CD4-positive, alpha-beta T cell (primary cell): ENCODE measurements around the gene CACNA1B. TPM values are rescaled to one million over a fixed set of nuclear protein-coding genes. Genes with fewer than 3 reads are reported as not detected.

Experiments
- ATAC-seq: fragments of 200-7000 bp; cut with Tn5 transposase; one replicate; pipeline ENCODE4 v1.10.0; 2022; ENCODE audit warnings: mild to moderate bottlenecking; ENCODE audit not compliant: poor library complexity
- CTCF ChIA-PET: fragments of 350-600 bp; sonication (Branson Sonifier 250); formaldehyde crosslinking; loops from one replicate; lab custom pipeline; 2021; ENCODE audit warnings: antibody characterized with exemption, inconsistent platforms; lab: Charles Lee
- POLR2A ChIA-PET: fragments of 350-600 bp; sonication (Branson Sonifier 250); formaldehyde crosslinking; loops from one replicate; lab custom pipeline; 2021; ENCODE audit warnings: antibody characterized with exemption, inconsistent platforms; lab: Charles Lee
- DNase-seq, 14 experiments: peaks; one replicate each; pipeline ENCODE4 v3.0.0-alpha.2; 2013 to 2020; ENCODE audit warnings: mixed read lengths in 2 of 14
- H3K27ac ChIP-seq, 2 donors: one replicate each; pipeline versions ENCODE4 v1.5.1 to v1.7.0; 2013; ENCODE audit warnings: low read length in 2 of 2, low read depth in 1 of 2, mild to moderate bottlenecking in 1 of 2
- H3K27me3 ChIP-seq, 2 experiments: 1 replicate in 1 of 2; 2 replicates in 1 of 2; pipeline versions ENCODE4 v1.6.1 to v1.7.0; 2013; ENCODE audit warnings: low read length in 2 of 2, control low read depth in 1 of 2, mild to moderate bottlenecking in 1 of 2, moderate library complexity in 1 of 2; ENCODE audit not compliant: insufficient read depth in 2 of 2, control insufficient read depth in 1 of 2
- H3K36me3 ChIP-seq: one replicate; pipeline ENCODE4 v1.6.1; 2013; ENCODE audit warnings: low read length, control low read depth; ENCODE audit not compliant: insufficient read depth
- H3K4me1 ChIP-seq: one replicate; pipeline ENCODE4 v1.6.1; 2013; ENCODE audit warnings: low read length, control low read depth; ENCODE audit not compliant: insufficient read depth
- H3K4me3 ChIP-seq: one replicate; pipeline ENCODE4 v1.5.1; 2013; ENCODE audit warnings: mild to moderate bottlenecking, low read length, moderate library complexity
- H3K9me3 ChIP-seq, 2 experiments: 1 replicate in 1 of 2; 2 replicates in 1 of 2; pipeline versions ENCODE4 v1.6.1 to v1.7.0; 2013; ENCODE audit warnings: low read length in 2 of 2, mild to moderate bottlenecking in 2 of 2, control low read depth in 1 of 2, moderate library complexity in 1 of 2; ENCODE audit not compliant: control insufficient read depth in 1 of 2, insufficient read depth in 1 of 2
- H3K27ac Mint-ChIP-seq: one replicate; pipeline ENCODE4 v1.8.0; 2020; ENCODE audit warnings: mixed read lengths
- H3K27me3 Mint-ChIP-seq: one replicate; pipeline ENCODE4 v1.8.0; 2021; ENCODE audit warnings: mixed read lengths
- H3K36me3 Mint-ChIP-seq: one replicate; pipeline ENCODE4 v1.8.0; 2021; ENCODE audit warnings: low read depth, mixed read lengths
- H3K4me1 Mint-ChIP-seq: one replicate; pipeline ENCODE4 v1.8.0; 2021; ENCODE audit warnings: low read depth, mixed read lengths
- H3K4me3 Mint-ChIP-seq: one replicate; pipeline ENCODE4 v1.8.0; 2020; ENCODE audit warnings: mild to moderate bottlenecking, mixed read lengths
- H3K9me3 Mint-ChIP-seq: one replicate; pipeline ENCODE4 v1.8.0; 2020; ENCODE audit warnings: mixed read lengths
- intact Hi-C, 2 experiments: fragments of 100-400 bp; cut with DNase I in 1 of 2; cut with micrococcal nuclease in 1 of 2; formaldehyde crosslinking; loops; one replicate each; pipeline versions ENCODE4 v1.15.1 to v1.9.0; 2023 to 2025; cut with DNase I, micrococcal nuclease
- total RNA-seq, 174 experiments: library from RNA in 2 of 174; stranded (reverse) in 2 of 174; gene quantifications; one replicate each; pipeline ENCODE4 v1.2.3 and lab custom pipeline; 2021 to 2026
- TF ChIP-seq, protein P1 (sequence below): fragments of 200-600 bp; IDR thresholded peaks from one replicate; pipeline ENCODE4 v1.8.0; 2022; ENCODE audit warnings: antibody characterized with exemption, mild to moderate bottlenecking

Gene CACNA1B
- total RNA-seq, 2 experiments from 2014 or later = not detected

DNA sequence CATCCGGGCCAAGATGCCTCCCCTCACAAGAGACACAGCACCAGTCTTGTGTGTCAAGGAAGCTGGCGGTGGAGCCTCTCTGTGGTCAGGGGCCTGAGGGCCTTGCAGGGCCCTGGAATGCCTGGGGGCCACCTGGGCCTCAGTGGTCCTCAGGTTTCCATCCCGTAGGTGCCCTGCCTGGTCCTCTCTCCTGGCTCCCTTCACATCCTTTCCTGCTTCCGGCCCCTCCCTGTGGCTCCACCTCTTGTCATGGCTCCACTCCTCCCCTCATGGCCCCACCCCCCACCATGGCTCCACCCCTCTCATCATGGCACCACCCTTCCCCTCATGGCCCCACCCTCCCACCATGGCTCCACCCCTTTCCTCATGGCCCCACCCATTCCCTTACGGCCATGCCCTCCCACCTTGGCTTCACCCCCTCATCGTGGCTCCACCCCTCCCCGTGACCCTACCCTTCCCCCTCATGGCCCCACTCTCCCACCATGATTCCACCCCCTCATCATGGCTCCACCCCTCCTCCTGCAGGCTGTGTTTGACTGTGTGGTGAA, 175.8 kb downstream of the CACNA1B start:
- no peak overlapping the region for H3K4me3 ChIP-seq
- POLR2A ChIA-PET = no interaction called here
- DNase-seq (peak in 1 of 14 experiments; percentile 28), ATAC-seq (no peak)
- Mint-ChIP-seq H3K36me3 (no peaks in the 10 kb centered on the region), H3K27ac (no peak overlapping the region), H3K4me1 (no peaks in the 10 kb centered on the region), H3K4me3 (no peak overlapping the region), H3K9me3 (no peaks in the 10 kb centered on the region), H3K27me3 (peaks cover 8% of the 10 kb centered on the region)
- intact Hi-C loops = no loop called here
- peaks cover 0 to 7% of the 10 kb centered on the region in 2 experiments for H3K27me3 ChIP-seq
- H3K36me3 ChIP-seq = no peaks in the 10 kb centered on the region
- H3K9me3 ChIP-seq = peaks cover 0 to 4% of the 10 kb centered on the region in 2 experiments
- TF ChIP-seq, protein P1, sequence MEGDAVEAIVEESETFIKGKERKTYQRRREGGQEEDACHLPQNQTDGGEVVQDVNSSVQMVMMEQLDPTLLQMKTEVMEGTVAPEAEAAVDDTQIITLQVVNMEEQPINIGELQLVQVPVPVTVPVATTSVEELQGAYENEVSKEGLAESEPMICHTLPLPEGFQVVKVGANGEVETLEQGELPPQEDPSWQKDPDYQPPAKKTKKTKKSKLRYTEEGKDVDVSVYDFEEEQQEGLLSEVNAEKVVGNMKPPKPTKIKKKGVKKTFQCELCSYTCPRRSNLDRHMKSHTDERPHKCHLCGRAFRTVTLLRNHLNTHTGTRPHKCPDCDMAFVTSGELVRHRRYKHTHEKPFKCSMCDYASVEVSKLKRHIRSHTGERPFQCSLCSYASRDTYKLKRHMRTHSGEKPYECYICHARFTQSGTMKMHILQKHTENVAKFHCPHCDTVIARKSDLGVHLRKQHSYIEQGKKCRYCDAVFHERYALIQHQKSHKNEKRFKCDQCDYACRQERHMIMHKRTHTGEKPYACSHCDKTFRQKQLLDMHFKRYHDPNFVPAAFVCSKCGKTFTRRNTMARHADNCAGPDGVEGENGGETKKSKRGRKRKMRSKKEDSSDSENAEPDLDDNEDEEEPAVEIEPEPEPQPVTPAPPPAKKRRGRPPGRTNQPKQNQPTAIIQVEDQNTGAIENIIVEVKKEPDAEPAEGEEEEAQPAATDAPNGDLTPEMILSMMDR = no peak
- H3K4me1 ChIP-seq = no peaks in the 10 kb centered on the region
- no peak overlapping the region for H3K27ac ChIP-seq
- CTCF ChIA-PET = no interaction called here

DNA sequence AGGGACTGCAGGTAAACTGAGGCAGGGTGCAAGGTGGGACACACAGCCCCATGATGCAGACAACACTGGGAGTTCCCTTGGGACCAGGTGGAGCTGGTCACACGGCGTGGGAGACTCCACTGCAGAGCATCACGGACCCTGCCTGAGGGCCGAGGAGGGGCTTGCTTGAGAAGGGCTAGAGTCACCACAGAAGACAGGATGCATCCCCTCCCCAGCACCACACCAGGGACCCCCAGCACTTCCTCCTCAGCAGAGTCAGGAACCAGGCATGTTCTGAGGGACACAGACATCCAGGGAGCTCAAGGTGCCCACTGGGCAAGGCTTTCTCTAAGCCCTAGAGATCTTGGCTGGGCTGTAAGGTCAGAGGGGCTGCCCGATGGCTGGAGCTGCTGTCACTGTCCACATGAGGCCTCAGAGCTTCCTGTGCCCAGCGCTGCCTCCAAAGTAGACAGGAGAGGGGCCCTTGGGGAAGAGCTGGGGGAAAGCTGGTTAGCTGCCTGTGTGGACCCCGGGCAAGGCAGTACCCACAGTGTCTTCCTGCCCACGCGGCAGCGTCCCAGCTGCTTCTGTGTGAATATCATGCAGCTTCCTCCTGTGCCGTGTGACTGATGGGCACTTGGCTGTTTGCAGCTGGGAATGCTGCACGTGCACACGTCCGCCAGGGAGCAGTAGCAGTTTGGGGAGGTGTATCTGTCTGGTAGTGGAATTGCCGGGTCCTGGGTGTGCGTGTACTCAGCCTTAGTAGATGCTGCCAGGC, 176.6 kb downstream of the CACNA1B start:
- intact Hi-C loops = no loop called here
- Mint-ChIP-seq H3K4me1 (no peaks in the 10 kb centered on the region), H3K9me3 (no peaks in the 10 kb centered on the region), H3K4me3 (no peak overlapping the region), H3K27me3 (peaks cover 8% of the 10 kb centered on the region), H3K27ac (no peak overlapping the region), H3K36me3 (no peaks in the 10 kb centered on the region)
- TF ChIP-seq, protein P1 = no peak
- ChIA-PET CTCF (no interaction called here), POLR2A (no interaction called here)
- Histone ChIP-seq H3K27ac (no peak overlapping the region), H3K9me3 (peaks cover 0 to 4% of the 10 kb centered on the region in 2 experiments), H3K27me3 (peaks cover 0 to 7% of the 10 kb centered on the region in 2 experiments), H3K4me1 (no peaks in the 10 kb centered on the region), H3K36me3 (no peaks in the 10 kb centered on the region), H3K4me3 (no peak overlapping the region)
- peak in 1 of 14 experiments; percentile 29 for DNase-seq
- no peak for ATAC-seq

DNA sequence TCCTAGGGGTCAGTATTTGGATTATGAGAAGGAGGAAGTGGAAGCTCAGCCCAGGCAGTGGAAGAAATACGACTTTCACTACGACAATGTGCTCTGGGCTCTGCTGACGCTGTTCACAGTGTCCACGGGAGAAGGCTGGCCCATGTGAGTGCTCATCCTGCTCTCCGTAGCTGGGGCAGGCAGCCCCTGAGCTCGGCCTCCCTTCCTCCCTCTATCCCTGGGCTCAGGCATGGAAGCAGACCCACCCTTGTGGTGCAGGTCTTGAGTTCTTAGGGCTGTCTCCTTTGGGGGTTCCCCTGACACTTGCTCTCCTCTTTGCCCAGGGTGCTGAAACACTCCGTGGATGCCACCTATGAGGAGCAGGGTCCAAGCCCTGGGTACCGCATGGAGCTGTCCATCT, 180.1 kb downstream of the CACNA1B start:
- intact Hi-C loops = no loop called here
- ATAC-seq = no peak
- Histone ChIP-seq H3K4me1 (no peaks in the 10 kb centered on the region), H3K27ac (no peak overlapping the region), H3K36me3 (no peaks in the 10 kb centered on the region), H3K27me3 (peaks cover 0 to 1% of the 10 kb centered on the region in 2 experiments), H3K4me3 (no peak overlapping the region), H3K9me3 (peaks cover 0 to 4% of the 10 kb centered on the region in 2 experiments)
- H3K4me1 Mint-ChIP-seq = no peaks in the 10 kb centered on the region
- TF ChIP-seq, protein P1 = no peak
- no peak for DNase-seq
- no peaks in the 10 kb centered on the region for H3K36me3 Mint-ChIP-seq
- H3K9me3 Mint-ChIP-seq = no peaks in the 10 kb centered on the region
- POLR2A ChIA-PET = no interaction called here
- H3K27ac Mint-ChIP-seq = no peak overlapping the region
- peaks cover 8% of the 10 kb centered on the region for H3K27me3 Mint-ChIP-seq
- CTCF ChIA-PET = no interaction called here
- H3K4me3 Mint-ChIP-seq = no peak overlapping the region
